C4-2B (cell line): ENCODE results near the gene PPP6R3.

Experiments used
- ZFX ChIP-seq: fragments of 450-650 bp; IDR thresholded peaks from 2 replicates; pipeline ENCODE4 v1.6.1; 2017
- TF ChIP-seq, protein P1 (sequence below): fragments of 450-650 bp; conservative IDR thresholded peaks from 2 replicates; pipeline ENCODE4 v1.5.1; 2017; ENCODE audit warnings: mild to moderate bottlenecking

DNA sequence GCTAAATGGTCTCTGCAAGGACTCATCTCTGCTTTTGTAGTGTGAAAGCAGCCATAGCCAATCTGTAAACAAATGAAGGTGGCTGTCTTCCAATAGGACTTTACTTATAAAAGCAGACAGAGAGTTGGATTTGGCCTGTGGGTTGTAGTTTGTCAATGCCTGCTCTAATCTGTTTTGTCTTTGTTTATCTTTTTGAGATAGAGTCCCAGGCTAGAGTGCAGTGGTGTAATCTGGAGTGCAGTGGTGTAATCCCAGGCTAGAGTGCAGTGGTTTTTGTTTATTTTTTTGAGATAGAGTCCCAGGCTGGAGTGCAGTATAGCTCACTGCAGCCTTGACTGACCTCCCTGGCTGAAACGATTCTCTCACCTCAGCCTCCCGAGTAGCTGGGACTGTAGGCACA, 8.6 kb downstream of the PPP6R3 start:
- TF ChIP-seq, protein P1, sequence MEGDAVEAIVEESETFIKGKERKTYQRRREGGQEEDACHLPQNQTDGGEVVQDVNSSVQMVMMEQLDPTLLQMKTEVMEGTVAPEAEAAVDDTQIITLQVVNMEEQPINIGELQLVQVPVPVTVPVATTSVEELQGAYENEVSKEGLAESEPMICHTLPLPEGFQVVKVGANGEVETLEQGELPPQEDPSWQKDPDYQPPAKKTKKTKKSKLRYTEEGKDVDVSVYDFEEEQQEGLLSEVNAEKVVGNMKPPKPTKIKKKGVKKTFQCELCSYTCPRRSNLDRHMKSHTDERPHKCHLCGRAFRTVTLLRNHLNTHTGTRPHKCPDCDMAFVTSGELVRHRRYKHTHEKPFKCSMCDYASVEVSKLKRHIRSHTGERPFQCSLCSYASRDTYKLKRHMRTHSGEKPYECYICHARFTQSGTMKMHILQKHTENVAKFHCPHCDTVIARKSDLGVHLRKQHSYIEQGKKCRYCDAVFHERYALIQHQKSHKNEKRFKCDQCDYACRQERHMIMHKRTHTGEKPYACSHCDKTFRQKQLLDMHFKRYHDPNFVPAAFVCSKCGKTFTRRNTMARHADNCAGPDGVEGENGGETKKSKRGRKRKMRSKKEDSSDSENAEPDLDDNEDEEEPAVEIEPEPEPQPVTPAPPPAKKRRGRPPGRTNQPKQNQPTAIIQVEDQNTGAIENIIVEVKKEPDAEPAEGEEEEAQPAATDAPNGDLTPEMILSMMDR, result no peak
- TF ChIP-seq ZFX, result no peak
